GM12878 (cell line): ENCODE measurements around the gene NDUFB1. TPM values are rescaled to one million over a fixed set of nuclear protein-coding genes. Genes with fewer than 3 reads are reported as not detected.

Source experiments
- ATAC-seq: fragments of 200-7000 bp; cut with Tn5 transposase; 3 replicates; pipeline ENCODE4 v1.9.1; 2020; ENCODE audit warnings: mild to moderate bottlenecking, moderate library complexity
- BruUV-seq: library from RNA; stranded (reverse); fragments of 400-500 nt; replicated peaks from 2 replicates; lab custom pipeline; 2021; lab: Mats Ljungman, UMichigan
- CTCF ChIA-PET: fragments of 300-600 bp; sonication (Branson Sonifier 250); formaldehyde crosslinking; extraction: SDS; loops from one replicate; lab custom pipeline; 2021; ENCODE audit warnings: inconsistent platforms; lab: Yijun Ruan, JAX
- POLR2A ChIA-PET: fragments of 350-600 bp; formaldehyde crosslinking; extraction: SDS; loops from one replicate; lab custom pipeline; 2021; ENCODE audit warnings: inconsistent platforms; lab: Charles Lee
- RAD21 ChIA-PET: fragments of 300-600 bp; sonication (Branson Sonifier 250); formaldehyde crosslinking; loops from one replicate; lab custom pipeline; 2023; ENCODE audit warnings: antibody characterized with exemption; ENCODE audit not compliant: unreplicated experiment; lab: Charles Lee
- SMC1A ChIA-PET: fragments of 300-600 bp; sonication (Branson Sonifier 250); formaldehyde crosslinking; loops from one replicate; lab custom pipeline; 2023; ENCODE audit not compliant: unreplicated experiment, uncharacterized antibody; lab: Charles Lee
- DNase-seq: peaks from one replicate; pipeline ENCODE4 v3.0.0-alpha.2; 2011; ENCODE audit warnings: low read depth, low spot score
- FAIRE-seq: peaks from 3 replicates; lab custom pipeline; 2011; peaks lifted over from hg19 to GRCh38; lab: Jason Lieb, UNC
- H2AFZ ChIP-seq: 2 replicates; pipeline ENCODE4 v1.6.0; 2011; ENCODE audit warnings: low read depth, low read length, control low read depth; ENCODE audit not compliant: control insufficient read depth
- H3K27ac ChIP-seq: 2 replicates; pipeline ENCODE4 v1.5.1; 2011; ENCODE audit warnings: control low read depth; ENCODE audit not compliant: control insufficient read depth, insufficient read depth
- H3K27me3 ChIP-seq, 2 experiments: replicated peaks in 1 of 2; 2 replicates each; pipeline versions ENCODE4 v1.6.0 to v1.6.1; 2011; ENCODE audit warnings: low read length in 1 of 2; ENCODE audit not compliant: control insufficient read depth in 2 of 2, insufficient read depth in 2 of 2
- H3K36me3 ChIP-seq, 2 experiments: 2 replicates each; pipeline ENCODE4 v1.5.1; 2011; ENCODE audit warnings: low read length in 1 of 2; ENCODE audit not compliant: control insufficient read depth in 2 of 2, insufficient read depth in 2 of 2
- H3K4me1 ChIP-seq: 2 replicates; pipeline ENCODE4 v1.6.1; 2011; ENCODE audit warnings: mild to moderate bottlenecking, low read length, moderate library complexity, mixed read lengths; ENCODE audit not compliant: control insufficient read depth, insufficient read depth
- H3K4me2 ChIP-seq: 2 replicates; pipeline ENCODE4 v1.6.0; 2011; ENCODE audit warnings: control low read depth; ENCODE audit not compliant: control insufficient read depth, insufficient read depth
- H3K4me3 ChIP-seq: fragments of 200-600 bp; sonication (generic); 2 replicates; pipeline ENCODE4 v1.5.1; 2016
- H3K79me2 ChIP-seq: 2 replicates; pipeline ENCODE4 v1.6.0; 2011; ENCODE audit warnings: low read length; ENCODE audit not compliant: control insufficient read depth, insufficient read depth
- H3K9ac ChIP-seq: 2 replicates; pipeline ENCODE4 v1.8.0; 2011; ENCODE audit warnings: low read length, control low read depth, mixed read lengths; ENCODE audit not compliant: control insufficient read depth, insufficient read depth
- H3K9me3 ChIP-seq: replicated peaks from 3 replicates; pipeline ENCODE4 v1.5.1; 2011; ENCODE audit warnings: mild to moderate bottlenecking, low read length; ENCODE audit not compliant: control insufficient read depth, insufficient read depth
- H4K20me1 ChIP-seq: 2 replicates; pipeline ENCODE4 v1.6.0; 2011; ENCODE audit not compliant: control insufficient read depth, insufficient read depth
- NFYA ChIP-seq: IDR thresholded peaks from 2 replicates; pipeline ENCODE4 v1.6.1; 2011; ENCODE audit warnings: low read depth, mild to moderate bottlenecking, low read length, improper control_type of control experiment, borderline replicate concordance
- RAD21 ChIP-seq: IDR thresholded peaks from 2 replicates; pipeline ENCODE4 v1.6.1; 2011; ENCODE audit warnings: mild to moderate bottlenecking, low read depth, low read length, moderate library complexity; ENCODE audit not compliant: insufficient read depth
- SMC3 ChIP-seq: IDR thresholded peaks from 2 replicates; pipeline ENCODE4 v1.6.1; 2011; ENCODE audit warnings: low read length, improper control_type of control experiment, borderline replicate concordance
- WGBS: methylation state at CpG from one replicate; pipeline ENCODE4 v1.1.6; 2016; ENCODE audit warnings: low lambda C conversion rate; ENCODE audit not compliant: insufficient replicate concordance, insufficient coverage; ENCODE audit errors: missing lambda C conversion rate; 5-methylcytosine and 5-hydroxymethylcytosine counted together
- in situ Hi-C: fragments of 300-500 bp; cut with MboI; formaldehyde crosslinking; loops from 9 replicates; pipeline ENCODE4 v1.14.3; 2018; ENCODE audit warnings: mixed read lengths
- intact Hi-C: fragments of 100-400 bp; cut with micrococcal nuclease; formaldehyde crosslinking; loops from one replicate; pipeline ENCODE4 v1.14.2; 2022; ENCODE audit not compliant: unreplicated experiment
- polyA plus RNA-seq, 11 experiments: library from polyadenylated mRNA; depleted of rRNA in 4 of 11; unstranded in 6 of 11; stranded (reverse) in 5 of 11; fragments of >200 nt; fragmentation: Nextera tagmentation in 4 of 11; fragmentation: Illumina TruSeq in 1 of 11; extraction: Ambion mirVana in 4 of 11; extraction: Trizol in 1 of 11; gene quantifications; 1 replicate in 1 of 11; 2 replicates in 10 of 11; pipeline versions ENCODE4 v1.2.1 to v1.2.3, GENCODE V29; 2011 to 2016; ENCODE audit warnings: inconsistent platforms in 2 of 11, missing spikeins in 2 of 11, low read depth in 1 of 11
- total RNA-seq, 4 experiments: library from RNA; depleted of rRNA in 3 of 4; stranded (reverse); fragments of >200 nt in 3 of 4; fragmentation: Illumina TruSeq in 1 of 4; extraction: Trizol in 1 of 4; gene quantifications; 2 replicates each; pipeline versions ENCODE4 v1.2.1 to v1.2.3, GENCODE V29; 2013 to 2021
- TF ChIP-seq, protein P1 (sequence below): fragments of 450-650 bp; IDR thresholded peaks from 2 replicates; pipeline ENCODE4 v1.6.1; 2016; ENCODE audit warnings: mild to moderate bottlenecking
- TF ChIP-seq, protein P2 (sequence below), 3 experiments: IDR thresholded peaks in 2 of 3; conservative IDR thresholded peaks in 1 of 3; 2 replicates each; pipeline ENCODE4 v1.5.1; 2011; ENCODE audit warnings: low read depth in 3 of 3, low read length in 3 of 3, mild to moderate bottlenecking in 3 of 3, control low read depth in 2 of 3, moderate library complexity in 2 of 3, inconsistent platforms in 1 of 3, mixed read lengths in 1 of 3; ENCODE audit not compliant: control insufficient read depth in 2 of 3, insufficient read depth in 1 of 3; ENCODE audit errors: extremely low read depth in 1 of 3

Gene NDUFB1
- total and polyA plus RNA-seq, 10 of the 15 experiments (the other 5 are each of a cell fraction or from before 2014, with no cell fraction given) = 132 to 919 (median 561) TPM

DNA sequence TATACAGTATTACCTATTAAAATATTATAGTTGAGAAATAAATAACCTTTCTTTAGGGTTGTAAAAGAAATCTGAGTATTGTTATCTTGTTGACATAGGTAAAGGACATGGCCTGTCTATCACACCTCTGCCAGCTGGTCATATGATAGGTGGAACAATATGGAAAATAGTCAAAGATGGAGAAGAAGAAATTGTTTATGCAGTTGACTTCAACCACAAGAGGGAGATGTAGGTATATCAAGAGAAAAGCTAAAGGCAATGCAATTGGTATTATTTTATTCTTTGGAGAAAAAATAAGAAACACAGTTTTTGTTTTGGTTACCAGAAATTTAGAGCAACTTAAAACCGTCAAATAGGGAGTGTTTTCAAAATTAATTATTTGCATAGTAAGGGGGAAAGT lies 13.8 kb upstream of the NDUFB1 start:
- Histone ChIP-seq H3K4me3 (no peak overlapping the region), H4K20me1 (no peaks in the 10 kb centered on the region), H3K9ac (no peak overlapping the region), H3K36me3 (peaks cover 0 to 15% of the 10 kb centered on the region in 2 experiments; a peak in 2 of 4 replicates), H3K9me3 (no peaks in the 10 kb centered on the region), H3K4me1 (no peaks in the 10 kb centered on the region)
- FAIRE-seq (no peak), ATAC-seq (0 out of 3 replicates have a peak, but pooled peaks have one; percentile 35), DNase-seq (no peak)
- in situ Hi-C loops = loop anchor here (25.0 kb wide), 1 partner anchor 552 kb away; no protein-coding TSS in a partner anchor
- RAD21 ChIA-PET = interaction anchor here (0.9 to 2.7 kb wide), 11 partner anchors 10 to 374 kb away, joined by 3 to 19 read pairs (median 4); partner anchors contain the start of genes ATXN3, CPSF2, NDUFB1 and SLC24A4
- TF ChIP-seq NFYA (no peak), SMC3 (peak; percentile 57; the same call in 1 of the 2 replicates), RAD21 (peak; percentile 54)
- TF ChIP-seq, protein P1, sequence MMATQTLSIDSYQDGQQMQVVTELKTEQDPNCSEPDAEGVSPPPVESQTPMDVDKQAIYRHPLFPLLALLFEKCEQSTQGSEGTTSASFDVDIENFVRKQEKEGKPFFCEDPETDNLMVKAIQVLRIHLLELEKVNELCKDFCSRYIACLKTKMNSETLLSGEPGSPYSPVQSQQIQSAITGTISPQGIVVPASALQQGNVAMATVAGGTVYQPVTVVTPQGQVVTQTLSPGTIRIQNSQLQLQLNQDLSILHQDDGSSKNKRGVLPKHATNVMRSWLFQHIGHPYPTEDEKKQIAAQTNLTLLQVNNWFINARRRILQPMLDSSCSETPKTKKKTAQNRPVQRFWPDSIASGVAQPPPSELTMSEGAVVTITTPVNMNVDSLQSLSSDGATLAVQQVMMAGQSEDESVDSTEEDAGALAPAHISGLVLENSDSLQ = peak; percentile 73
- TF ChIP-seq, protein P2, sequence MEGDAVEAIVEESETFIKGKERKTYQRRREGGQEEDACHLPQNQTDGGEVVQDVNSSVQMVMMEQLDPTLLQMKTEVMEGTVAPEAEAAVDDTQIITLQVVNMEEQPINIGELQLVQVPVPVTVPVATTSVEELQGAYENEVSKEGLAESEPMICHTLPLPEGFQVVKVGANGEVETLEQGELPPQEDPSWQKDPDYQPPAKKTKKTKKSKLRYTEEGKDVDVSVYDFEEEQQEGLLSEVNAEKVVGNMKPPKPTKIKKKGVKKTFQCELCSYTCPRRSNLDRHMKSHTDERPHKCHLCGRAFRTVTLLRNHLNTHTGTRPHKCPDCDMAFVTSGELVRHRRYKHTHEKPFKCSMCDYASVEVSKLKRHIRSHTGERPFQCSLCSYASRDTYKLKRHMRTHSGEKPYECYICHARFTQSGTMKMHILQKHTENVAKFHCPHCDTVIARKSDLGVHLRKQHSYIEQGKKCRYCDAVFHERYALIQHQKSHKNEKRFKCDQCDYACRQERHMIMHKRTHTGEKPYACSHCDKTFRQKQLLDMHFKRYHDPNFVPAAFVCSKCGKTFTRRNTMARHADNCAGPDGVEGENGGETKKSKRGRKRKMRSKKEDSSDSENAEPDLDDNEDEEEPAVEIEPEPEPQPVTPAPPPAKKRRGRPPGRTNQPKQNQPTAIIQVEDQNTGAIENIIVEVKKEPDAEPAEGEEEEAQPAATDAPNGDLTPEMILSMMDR (IDR thresholded peaks at IDR 0.05 in 2 of 3, conservative IDR thresholded peaks at IDR 0.05 in 1 of 3; ENCODE audit: control insufficient read depth in 2 of 3, extremely low read depth in 1 of 3, insufficient read depth in 1 of 3, low read depth in 3 of 3, low read length in 3 of 3) = peak; percentile 30 to 59 (median 36); a peak in 3 of 6 replicates
- TF ChIP-seq, all 136 proteins: peak for 4
- H3K79me2 ChIP-seq = no peaks in the 10 kb centered on the region
- BruUV-seq = no TSS peak
- 94% methylated on average over 1 of the region's 1 CpG for WGBS
- ChIA-PET SMC1A (interaction anchor here (0.7 to 3.5 kb wide), 10 partner anchors 9 to 450 kb away, joined by 3 to 27 read pairs (median 4); no protein-coding TSS in a partner anchor), CTCF (interaction anchor here (0.8 to 7.9 kb wide), 15 partner anchors 10 to 555 kb away, joined by 3 to 77 read pairs (median 6); partner anchors contain the start of genes CPSF2 and NDUFB1), POLR2A (interaction anchor here (0.6 to 0.7 kb wide), 2 partner anchors 163 to 389 kb away, joined by 3 to 4 read pairs; no protein-coding TSS in a partner anchor)
- H3K27me3 ChIP-seq = no peaks in the 10 kb centered on the region
- H2AFZ ChIP-seq = no peak overlapping the region
- no peak overlapping the region for H3K27ac ChIP-seq
- intact Hi-C loops = loop anchor here (5.0 to 10.0 kb wide), 4 partner anchors 190 to 547 kb away; partner anchors contain the start of gene SLC24A4
- no peak overlapping the region for H3K4me2 ChIP-seq
